IPS DF 4.7 (cell line): ENCODE measurements around the gene ASTN2.

Source experiments
- DNase-seq: peaks from one replicate; pipeline ENCODE4 v3.0.0-alpha.2; 2013; ENCODE audit warnings: low spot score; ENCODE audit errors: extremely low read depth

Gene ASTN2

DNA sequence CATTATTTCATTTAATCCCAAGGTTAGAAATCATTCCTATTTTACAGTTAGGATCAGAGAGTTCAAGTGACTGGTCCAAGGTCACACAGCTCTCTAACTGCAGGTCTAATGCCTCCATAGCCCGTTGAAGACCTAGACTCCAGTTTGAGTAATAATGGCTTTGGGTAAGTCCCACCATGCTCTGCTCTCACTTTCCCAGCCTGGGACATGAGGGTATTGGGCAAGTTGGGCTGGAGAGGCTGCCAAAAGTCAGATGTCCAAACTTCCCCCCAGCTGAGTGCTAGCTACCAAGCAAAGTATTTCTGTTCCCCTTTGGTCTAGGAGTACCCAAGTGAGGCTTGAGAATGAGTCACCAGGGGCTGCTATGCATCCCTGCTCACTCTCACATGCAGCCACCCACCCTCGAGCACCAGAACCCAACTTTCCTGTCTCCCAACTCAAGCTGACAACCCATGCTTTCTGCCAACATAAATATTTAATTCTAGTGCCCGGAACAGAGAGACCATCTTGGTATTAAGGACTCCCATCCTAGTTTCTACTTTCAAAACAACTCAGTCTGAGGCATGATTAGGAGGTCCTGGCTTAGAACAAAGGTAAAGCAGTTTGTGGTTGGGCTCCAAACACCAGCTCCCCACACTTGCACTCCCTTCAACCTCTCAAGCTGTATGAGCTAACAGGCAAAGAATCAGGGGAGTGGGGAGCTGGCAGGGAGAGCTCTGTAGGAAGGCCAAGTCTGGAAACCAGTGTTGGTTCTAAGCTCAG lies 964.3 kb downstream of the ASTN2 start:
- no peak for DNase-seq

DNA sequence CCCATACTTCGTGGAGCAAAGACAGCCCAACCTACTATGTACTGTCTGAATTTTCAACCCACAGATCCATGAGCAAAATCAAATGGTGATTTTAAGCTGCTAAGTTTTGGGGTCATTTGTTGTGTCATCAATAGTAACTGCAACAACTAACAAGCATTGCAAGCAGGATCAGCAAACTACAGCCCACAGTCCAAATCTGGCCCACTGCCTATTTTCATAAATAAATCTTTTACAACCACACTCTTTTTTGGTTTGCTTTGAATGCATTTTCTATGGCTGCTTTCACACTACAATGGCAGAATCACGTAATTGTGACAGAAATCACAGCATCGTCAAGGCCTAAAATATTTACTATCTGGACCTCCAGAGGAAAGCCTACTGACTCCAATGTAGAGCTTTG lies 964.9 kb downstream of the ASTN2 start:
- DNase-seq = no peak

DNA sequence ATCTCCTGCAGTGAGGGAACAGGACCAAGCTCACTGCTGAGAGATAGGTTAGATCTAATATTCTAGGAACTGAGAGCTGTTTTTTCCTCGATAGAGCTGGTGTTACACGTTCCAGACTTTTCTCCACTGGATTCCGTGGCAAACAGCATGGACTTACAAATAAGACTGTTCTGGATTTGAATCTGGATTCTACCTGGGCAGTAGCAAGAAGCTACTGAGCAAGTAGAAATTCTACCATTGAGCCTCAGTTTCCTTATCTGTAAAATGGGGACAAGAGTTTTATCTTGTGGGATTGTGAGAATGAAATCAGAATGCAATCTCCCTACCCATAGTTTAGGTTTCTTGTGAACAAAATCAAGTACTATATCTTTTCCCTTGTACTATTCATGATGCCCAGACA lies 966.4 kb downstream of the ASTN2 start:
- DNase-seq = no peak

- no peak for DNase-seq
These were observed 966.9 kb downstream of the ASTN2 start for GRCh38 chr9:116447934-116448333.

GRCh38 chr9:116442528-116442927 lies 972.3 kb downstream of the ASTN2 start:
- DNase-seq = no peak

- no peak for DNase-seq
These were observed 977.2 kb downstream of the ASTN2 start for GRCh38 chr9:116437411-116438370.

GRCh38 chr9:116436121-116436520 lies 978.7 kb downstream of the ASTN2 start:
- no peak for DNase-seq

GRCh38 chr9:116435706-116436105 lies 979.2 kb downstream of the ASTN2 start:
- no peak for DNase-seq

DNA sequence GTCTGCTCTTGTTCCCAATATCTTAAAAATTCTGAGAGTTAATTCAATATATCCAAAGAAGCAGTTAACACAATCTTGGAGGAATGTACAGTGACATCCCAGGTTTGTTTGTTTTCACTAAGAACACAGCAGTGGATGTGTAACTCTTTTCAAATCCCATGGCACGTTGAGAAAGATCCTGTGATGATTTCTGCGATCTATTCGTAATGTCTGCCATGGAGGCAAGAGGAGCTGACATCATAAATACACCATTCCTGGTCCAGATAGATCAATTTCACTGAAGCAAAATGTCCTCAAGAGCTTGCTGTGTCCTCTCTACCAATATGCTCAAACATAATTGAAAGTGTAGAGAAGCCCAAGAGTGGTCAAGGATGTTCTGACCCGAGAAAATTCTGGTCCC lies 980.5 kb downstream of the ASTN2 start:
- no peak for DNase-seq

DNA sequence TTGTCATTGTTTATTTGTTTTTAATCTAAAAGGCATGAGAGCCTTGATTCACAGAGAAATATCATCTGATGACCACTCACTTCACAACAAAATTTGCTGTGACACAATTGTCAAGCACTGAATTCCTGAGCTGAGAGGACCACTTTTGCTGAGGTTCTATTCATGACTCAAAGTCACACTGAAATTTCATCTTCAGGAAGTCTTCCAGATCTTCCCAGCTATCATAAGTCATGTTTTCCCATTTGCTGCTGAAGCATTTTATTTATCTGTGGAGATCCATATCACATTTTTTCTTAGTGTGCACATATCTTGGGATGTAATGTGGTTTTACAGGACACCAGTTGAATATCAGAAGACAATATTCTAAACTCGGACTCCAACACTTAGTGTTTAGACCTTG lies 982.8 kb downstream of the ASTN2 start:
- no peak for DNase-seq

GRCh38 chr9:116430849-116431248 lies 984.0 kb downstream of the ASTN2 start:
- no peak for DNase-seq

DNA sequence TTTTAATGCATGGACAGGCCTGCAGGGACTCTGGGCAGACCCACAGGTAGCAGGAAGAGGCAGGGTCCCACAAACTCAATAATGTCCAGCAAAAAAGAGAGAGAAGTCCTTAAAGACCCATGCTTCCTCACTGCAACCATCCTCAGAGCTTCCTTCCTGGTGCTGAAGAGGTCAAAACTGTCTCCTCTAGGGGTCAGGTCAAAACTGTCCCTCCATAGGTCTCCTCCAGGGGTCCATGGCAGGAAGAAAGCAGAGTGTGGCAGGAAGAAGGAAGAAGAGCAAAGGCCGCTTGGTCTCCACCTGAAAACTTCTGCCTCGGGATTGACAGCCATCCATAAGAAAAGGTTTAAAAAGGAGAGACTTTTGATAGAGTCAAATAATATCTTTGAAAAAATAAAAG lies 989.6 kb downstream of the ASTN2 start:
- no peak for DNase-seq

- no peak for DNase-seq
These were observed 991.7 kb downstream of the ASTN2 start for GRCh38 chr9:116423149-116423548.

DNA sequence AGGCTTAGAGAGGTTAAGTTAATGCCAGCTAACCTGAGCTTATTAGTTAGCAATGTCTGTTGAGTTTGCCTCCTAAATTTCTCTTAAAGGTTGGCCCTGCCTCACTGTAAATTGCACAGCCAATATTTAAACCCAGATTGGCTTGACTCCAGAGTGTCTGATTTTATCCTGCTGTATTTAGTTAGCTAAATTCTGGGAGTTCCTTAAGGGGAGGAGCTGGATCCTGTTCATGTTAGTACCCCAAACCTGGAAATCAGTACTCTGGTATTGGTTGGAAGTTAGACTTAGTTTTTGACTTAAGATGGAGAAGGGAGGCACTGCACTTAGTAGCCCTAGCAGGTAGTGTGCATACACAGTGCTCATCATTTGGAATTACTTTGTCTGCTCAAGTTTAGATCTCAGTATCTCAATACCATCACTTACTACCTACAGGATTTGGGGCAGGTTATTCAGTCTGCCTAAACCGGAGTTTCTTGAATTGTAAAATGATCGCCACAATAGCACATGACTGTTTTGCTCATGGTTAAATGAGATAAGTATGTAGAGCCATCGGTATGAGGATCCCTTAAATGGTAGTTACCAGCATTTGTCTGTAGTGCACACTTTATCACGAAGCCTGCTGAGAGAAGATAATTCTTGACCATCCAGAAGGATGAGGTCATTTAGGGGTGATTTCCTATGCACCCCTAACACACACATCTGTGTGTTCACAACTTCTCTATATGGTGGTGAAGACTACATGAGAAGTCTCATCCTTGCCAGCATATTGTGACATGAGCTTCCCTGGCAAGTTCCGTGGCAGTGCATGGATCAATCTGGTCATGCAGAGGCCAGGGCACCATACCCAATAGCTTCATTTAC lies 992.5 kb downstream of the ASTN2 start:
- DNase-seq = no peak

- no peak for DNase-seq
These were observed 993.8 kb downstream of the ASTN2 start for GRCh38 chr9:116420993-116421538.

- no peak for DNase-seq
These were observed 995.7 kb downstream of the ASTN2 start for GRCh38 chr9:116419181-116419580.

- DNase-seq = no peak
These were observed 997.4 kb downstream of the ASTN2 start for GRCh38 chr9:116417464-116417863.

DNA sequence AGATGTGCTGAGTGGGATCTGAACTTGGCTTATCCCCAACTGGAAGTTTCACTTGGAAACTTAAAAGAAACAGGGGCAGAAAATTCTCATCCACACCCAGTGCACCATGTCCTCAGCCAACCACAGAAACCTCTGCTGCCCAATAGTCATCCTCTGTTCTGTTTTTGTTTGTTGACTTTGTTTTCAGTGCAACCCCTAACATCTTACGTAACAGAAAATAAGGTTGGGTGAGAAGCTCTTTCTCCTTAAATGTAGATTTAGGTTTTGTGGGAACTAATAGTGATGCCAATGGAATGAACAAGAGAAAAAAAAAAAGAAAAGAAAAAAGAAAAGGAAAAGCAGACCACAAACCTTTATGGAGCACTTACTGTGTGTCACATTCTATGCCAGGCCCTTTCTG lies 998.4 kb downstream of the ASTN2 start:
- no peak for DNase-seq

- no peak for DNase-seq
These were observed 1000.5 kb downstream of the ASTN2 start for GRCh38 chr9:116414374-116414773.

DNA sequence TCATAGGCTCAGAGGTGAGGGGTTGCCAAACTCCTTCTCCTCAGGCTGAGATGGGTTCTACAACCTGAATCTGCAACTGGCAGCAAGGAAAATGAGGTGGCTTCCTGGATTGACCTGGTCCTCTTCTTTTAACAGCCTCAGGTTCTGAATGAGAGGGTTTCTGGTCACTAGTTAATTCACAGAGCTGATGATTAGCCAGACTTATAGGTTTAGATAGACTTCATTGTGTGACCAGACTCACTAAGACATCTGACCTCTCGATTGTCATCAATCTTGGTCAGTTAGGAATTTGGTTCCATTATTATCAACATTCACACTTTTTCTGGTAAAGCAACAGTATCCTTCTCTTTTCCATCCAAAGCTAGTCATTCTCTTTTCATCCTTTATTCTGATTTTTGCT lies 1003.4 kb downstream of the ASTN2 start:
- DNase-seq = no peak

GRCh38 chr9:116409638-116410037 lies 1005.2 kb downstream of the ASTN2 start:
- DNase-seq = no peak
